ENCODE measurements around the gene RAP1GDS1. TPM values are rescaled to one million over a fixed set of nuclear protein-coding genes. Genes with fewer than 3 reads are reported as not detected.

Gene RAP1GDS1
- total RNA-seq, 6 experiments from 2014 or later = 66.8 to 78.7 (median 73.0) TPM

DNA sequence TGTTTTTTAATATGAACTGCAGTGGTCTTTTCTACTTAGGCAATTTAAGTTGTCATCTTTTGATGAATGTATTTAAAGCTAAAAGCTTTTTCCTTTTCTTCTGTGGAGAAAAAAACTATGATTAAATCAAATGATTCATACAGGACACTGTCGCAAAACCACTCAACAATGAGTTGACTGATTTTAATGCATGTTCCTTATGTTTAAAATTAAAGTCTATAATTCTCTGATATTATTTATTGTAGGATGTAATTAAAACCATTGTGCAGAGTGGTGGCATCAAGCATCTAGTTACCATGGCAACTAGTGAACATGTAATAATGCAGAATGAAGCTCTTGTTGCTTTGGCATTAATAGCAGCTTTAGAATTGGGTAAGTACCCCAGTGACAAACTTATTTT, 172.5 kb downstream of the RAP1GDS1 start:
- peaks cover 22% of the 10 kb centered on the region; the same call in 1 of the 2 replicates for H3K36me3 Mint-ChIP-seq (ENCODE audit: low read depth)
- no peaks in the 10 kb centered on the region for H3K27me3 Mint-ChIP-seq (ENCODE audit: insufficient read depth)
- peak; percentile 9 for DNase-seq
- H3K4me3 Mint-ChIP-seq = no peak overlapping the region
- H3K9me3 Mint-ChIP-seq = no peaks in the 10 kb centered on the region
- H3K27ac Mint-ChIP-seq = peak overlapping the region; percentile 60
- H3K4me1 Mint-ChIP-seq (ENCODE audit: low read depth) = peaks cover 59% of the 10 kb centered on the region
- TF ChIP-seq, protein P1, sequence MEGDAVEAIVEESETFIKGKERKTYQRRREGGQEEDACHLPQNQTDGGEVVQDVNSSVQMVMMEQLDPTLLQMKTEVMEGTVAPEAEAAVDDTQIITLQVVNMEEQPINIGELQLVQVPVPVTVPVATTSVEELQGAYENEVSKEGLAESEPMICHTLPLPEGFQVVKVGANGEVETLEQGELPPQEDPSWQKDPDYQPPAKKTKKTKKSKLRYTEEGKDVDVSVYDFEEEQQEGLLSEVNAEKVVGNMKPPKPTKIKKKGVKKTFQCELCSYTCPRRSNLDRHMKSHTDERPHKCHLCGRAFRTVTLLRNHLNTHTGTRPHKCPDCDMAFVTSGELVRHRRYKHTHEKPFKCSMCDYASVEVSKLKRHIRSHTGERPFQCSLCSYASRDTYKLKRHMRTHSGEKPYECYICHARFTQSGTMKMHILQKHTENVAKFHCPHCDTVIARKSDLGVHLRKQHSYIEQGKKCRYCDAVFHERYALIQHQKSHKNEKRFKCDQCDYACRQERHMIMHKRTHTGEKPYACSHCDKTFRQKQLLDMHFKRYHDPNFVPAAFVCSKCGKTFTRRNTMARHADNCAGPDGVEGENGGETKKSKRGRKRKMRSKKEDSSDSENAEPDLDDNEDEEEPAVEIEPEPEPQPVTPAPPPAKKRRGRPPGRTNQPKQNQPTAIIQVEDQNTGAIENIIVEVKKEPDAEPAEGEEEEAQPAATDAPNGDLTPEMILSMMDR (IDR thresholded peaks at IDR 0.05) = no peak

DNA sequence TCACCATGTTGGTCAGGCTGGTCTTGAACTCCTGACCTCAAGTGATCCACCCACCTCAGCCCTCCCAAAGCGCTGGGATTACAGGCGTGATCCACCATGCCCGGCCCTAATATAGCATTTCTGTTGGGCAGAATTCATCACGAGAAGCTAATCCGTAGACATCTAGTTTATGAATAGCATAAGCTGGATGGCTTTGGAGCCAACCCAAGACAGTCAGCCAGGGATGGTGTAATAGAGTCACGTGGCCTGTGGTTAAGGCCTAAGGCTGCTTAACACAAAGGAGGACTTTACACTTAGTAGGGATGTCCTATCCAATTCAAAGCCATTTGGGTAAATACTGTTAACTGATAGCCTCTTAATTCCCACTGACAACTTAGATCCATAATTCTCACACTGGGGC, 173.6 kb downstream of the RAP1GDS1 start:
- no peak overlapping the region for H3K4me3 Mint-ChIP-seq
- TF ChIP-seq, protein P1 (IDR thresholded peaks at IDR 0.05) = no peak
- peaks cover 23% of the 10 kb centered on the region; the same call in 1 of the 2 replicates for H3K36me3 Mint-ChIP-seq (ENCODE audit: low read depth)
- no peak overlapping the region for H3K27ac Mint-ChIP-seq
- H3K4me1 Mint-ChIP-seq (ENCODE audit: low read depth) = peaks cover 48% of the 10 kb centered on the region
- H3K27me3 Mint-ChIP-seq (ENCODE audit: insufficient read depth) = no peaks in the 10 kb centered on the region
- no peaks in the 10 kb centered on the region for H3K9me3 Mint-ChIP-seq
- no peak for DNase-seq

DNA sequence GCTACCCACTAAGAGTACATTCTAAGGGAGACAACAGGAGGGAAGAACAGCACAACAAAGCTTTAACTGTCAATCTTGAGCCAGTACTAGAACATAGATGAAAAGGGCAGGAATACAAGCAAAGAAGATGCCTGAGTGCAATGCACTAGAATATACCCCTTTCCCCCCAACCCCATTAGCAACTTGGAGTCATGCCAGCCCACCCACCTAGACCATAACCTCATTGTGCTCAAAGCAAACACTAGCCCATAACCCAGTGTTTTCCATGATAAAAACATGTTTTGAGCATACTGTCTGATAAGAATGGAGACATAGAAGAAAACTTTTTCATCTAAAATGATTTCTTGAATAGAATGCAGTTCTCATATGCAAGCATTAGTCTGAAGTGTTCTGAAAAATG, 183.2 kb downstream of the RAP1GDS1 start:
- Mint-ChIP-seq H3K4me3 (no peak overlapping the region), H3K4me1 (ENCODE audit: low read depth) (peaks cover 11% of the 10 kb centered on the region), H3K9me3 (no peaks in the 10 kb centered on the region), H3K36me3 (ENCODE audit: low read depth) (peaks cover 39% of the 10 kb centered on the region), H3K27ac (no peak overlapping the region), H3K27me3 (ENCODE audit: insufficient read depth) (no peaks in the 10 kb centered on the region; the same call in 1 of the 2 replicates)
- TF ChIP-seq, protein P1 (IDR thresholded peaks at IDR 0.05) = no peak
- no peak for DNase-seq

DNA sequence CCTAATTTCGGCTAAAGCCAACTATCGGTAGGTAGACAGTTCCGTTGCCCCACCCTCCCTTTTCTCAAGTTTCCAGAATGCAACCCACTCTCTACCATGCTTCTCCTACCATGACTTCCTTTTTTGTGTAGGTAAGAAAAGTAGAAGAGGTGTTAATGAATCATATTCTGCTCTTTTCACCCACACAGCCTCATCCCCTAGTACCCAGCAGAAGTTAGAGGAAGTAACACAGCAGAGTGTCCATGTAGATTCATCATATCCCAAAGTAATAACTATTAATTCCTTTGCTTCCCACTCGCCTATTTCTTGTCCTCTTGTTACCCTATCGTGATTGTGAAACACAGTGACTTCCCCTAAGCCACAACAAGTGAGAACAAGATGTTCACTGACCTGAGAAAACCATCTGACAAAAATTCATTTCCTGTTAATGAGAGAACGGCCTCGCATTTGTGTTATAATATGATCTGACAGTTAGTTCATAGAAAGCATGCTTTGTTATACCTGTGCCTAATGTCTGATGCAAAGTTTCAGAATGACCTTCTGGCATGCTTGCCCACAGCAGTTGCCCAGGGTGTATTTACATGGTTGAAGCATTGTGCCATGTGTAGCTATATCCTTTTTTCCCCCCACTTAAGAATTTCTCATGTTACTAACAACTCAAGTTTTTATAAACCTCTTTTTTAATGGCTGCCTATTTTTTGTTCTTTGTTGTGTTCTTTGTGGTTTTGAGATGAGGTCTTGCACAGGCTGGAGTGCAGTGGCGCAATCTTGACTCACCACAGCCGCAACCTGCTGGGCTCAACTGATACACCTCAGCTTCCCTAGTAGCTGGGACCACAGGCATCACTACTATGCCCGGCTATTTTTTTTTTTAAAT, 185.6 kb downstream of the RAP1GDS1 start:
- Mint-ChIP-seq H3K4me3 (no peak overlapping the region), H3K9me3 (no peaks in the 10 kb centered on the region), H3K27ac (no peak overlapping the region), H3K36me3 (ENCODE audit: low read depth) (peaks cover 35% of the 10 kb centered on the region), H3K27me3 (ENCODE audit: insufficient read depth) (no peaks in the 10 kb centered on the region; the same call in 1 of the 2 replicates), H3K4me1 (ENCODE audit: low read depth) (peaks cover 19% of the 10 kb centered on the region)
- DNase-seq = no peak
- TF ChIP-seq, protein P1 (IDR thresholded peaks at IDR 0.05) = no peak

DNA sequence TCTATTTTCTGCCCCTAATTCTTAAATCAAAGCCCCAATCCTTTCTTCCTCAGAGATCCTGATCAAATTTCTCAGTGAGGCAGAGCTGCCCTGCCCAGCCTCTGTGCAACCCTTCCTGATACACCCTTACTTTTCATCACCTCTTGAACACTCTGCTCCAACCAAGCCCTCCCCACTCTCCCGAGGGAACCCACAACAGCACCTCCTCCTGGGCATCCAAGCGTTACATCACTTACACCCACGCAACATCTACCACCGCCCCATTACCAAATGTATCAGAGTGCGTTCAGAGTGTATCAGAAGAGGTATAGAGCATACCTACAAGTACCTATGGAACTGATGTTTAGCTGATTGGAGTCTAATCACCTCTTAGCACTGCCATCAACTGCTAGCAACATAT, 186.5 kb downstream of the RAP1GDS1 start:
- Mint-ChIP-seq H3K27me3 (ENCODE audit: insufficient read depth) (no peaks in the 10 kb centered on the region; the same call in 1 of the 2 replicates), H3K36me3 (ENCODE audit: low read depth) (peaks cover 27% of the 10 kb centered on the region), H3K9me3 (no peaks in the 10 kb centered on the region), H3K27ac (no peak overlapping the region), H3K4me3 (no peak overlapping the region), H3K4me1 (ENCODE audit: low read depth) (peaks cover 25% of the 10 kb centered on the region)
- no peak for DNase-seq
- TF ChIP-seq, protein P1 (IDR thresholded peaks at IDR 0.05) = peak; percentile 24; the same call in 1 of the 2 replicates

Data from HFFc6 (cell line).